ENCODE results near the gene ABHD16A. TPM values are rescaled to one million over a fixed set of nuclear protein-coding genes. Genes with fewer than 3 reads are reported as not detected.
A peak's percentile ranks its signal among the peaks of the same experiment; 100 is the strongest.

ABHD16A gene
- polyA plus RNA-seq, 4 donors = 34.6 to 63.8 (median 50.3) TPM

DNA sequence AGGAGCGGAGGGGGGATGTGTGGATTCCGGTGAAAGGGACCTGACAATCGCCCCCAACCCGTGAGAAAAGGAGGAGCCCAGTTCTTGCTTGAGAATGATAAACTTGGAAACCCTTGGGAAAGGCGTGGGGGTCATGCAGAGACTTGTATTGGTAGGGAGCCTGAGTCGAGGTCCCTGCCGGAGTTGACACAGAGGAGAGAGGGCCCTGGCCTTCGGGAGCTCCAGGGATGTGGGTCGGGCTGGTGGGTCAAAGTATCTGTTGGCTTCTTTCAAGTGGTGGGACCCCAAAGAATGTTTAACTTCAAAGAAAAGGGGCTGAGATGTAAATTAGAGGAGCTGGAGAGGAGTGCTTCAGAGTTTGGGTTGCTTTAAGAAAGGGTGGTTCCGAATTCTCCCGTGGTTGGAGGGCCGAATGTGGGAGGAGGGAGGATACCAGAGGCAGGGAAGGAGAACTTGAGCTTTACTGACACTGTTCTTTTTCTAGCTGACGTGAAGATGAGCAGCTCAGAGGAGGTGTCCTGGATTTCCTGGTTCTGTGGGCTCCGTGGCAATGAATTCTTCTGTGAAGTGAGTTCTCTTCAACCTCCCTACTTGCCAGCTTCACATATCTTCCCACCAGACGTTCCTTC lies 36.7 kb downstream of the ABHD16A start:
- peaks cover 0 to 39% (median 7%) of the 10 kb centered on the region in 3 donors for H3K4me1 ChIP-seq (ENCODE audit: control insufficient read depth in 3 of 3, insufficient read depth in 2 of 3, low read depth in 1 of 3, low read length in 2 of 3)

DNA sequence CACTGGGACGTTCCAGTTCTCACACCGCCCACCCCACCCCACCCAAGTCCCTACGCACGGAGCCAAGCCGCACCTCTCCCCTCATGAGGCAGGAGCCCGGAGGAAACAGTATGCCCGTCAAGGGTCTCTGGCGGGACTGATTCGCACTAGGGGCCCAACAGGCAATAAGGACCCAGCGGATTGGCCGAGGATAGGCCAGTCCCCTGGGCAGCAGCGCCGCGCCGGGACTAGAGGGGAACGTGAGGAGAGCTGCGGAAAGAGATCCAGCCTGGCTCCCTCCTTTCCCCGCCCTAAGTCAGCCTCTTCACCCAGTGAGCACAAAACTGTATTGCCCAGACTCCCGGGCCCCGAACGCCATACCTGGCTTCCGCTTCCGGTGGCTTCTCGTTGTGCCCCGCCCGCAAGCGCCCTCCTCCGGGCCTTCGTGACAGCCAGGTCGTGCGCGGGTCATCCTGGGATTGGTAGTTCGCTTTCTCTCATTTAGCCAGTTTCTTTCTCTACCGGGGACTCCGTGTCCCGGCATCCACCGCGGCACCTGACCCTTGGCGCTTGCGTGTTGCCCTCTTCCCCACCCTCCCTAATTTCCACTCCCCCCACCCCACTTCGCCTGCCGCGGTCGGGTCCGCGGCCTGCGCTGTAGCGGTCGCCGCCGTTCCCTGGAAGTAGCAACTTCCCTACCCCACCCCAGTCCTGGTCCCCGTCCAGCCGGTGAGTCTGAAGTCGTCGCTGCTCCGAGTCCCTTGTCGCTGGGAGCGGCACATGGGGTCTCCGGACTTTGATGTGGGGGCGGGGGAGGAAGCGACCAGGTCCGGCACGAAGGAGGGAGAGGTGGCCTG lies 37.4 kb downstream of the ABHD16A start, which contains the start of gene CSNK2B:
Gene CSNK2B (plus strand): TSS at position 580 of the 836 bp plus-strand sequence. CDS start 752 bp downstream, outside the sequence.
- Histone ChIP-seq H3K4me3 (ENCODE audit: low read depth in 1 of 3, low read length in 3 of 3) (peak within 1 kb of the TSS; percentile 61 to 93 (median 85)), H3K27ac (ENCODE audit: low read depth in 1 of 3, low read length in 2 of 3) (peak within 1 kb of the TSS; percentile 79 to 97 (median 94)), H3K9me3 (ENCODE audit: control insufficient read depth in 2 of 2, insufficient read depth in 1 of 2, low read depth in 1 of 2, low read length in 1 of 2) (no peaks in the 10 kb centered on the region), H3K4me1 (ENCODE audit: control insufficient read depth in 3 of 3, insufficient read depth in 2 of 3, low read depth in 1 of 3, low read length in 2 of 3) (peaks cover 0 to 44% (median 7%) of the 10 kb centered on the region in 3 donors), H3K36me3 (ENCODE audit: control insufficient read depth in 3 of 3, insufficient read depth in 2 of 3, low read depth in 1 of 3, low read length in 3 of 3) (peaks cover 14 to 63% (median 19%) of the 10 kb centered on the region in 3 donors), H3K27me3 (ENCODE audit: control insufficient read depth in 3 of 3, insufficient read depth in 3 of 3, low read length in 3 of 3) (no peaks in the 10 kb centered on the region)
- WGBS, 3 donors = 0 to 1% (median 0%) methylated on average over 58 to 63 of the region's 63 CpGs
- DNase-seq (peak; percentile 98 to 99), FAIRE-seq (no peak)

More for the DNA sequence above, 36.7 kb downstream of the ABHD16A start:
- Histone ChIP-seq H3K27me3 (ENCODE audit: control insufficient read depth in 3 of 3, insufficient read depth in 3 of 3, low read length in 3 of 3) (no peaks in the 10 kb centered on the region), H3K36me3 (ENCODE audit: control insufficient read depth in 3 of 3, insufficient read depth in 2 of 3, low read depth in 1 of 3, low read length in 3 of 3) (peaks cover 16 to 71% (median 19%) of the 10 kb centered on the region in 3 donors), H3K4me3 (ENCODE audit: low read depth in 1 of 3, low read length in 3 of 3) (peak overlapping the region; percentile 61 to 93 (median 85)), H3K9me3 (ENCODE audit: control insufficient read depth in 2 of 2, insufficient read depth in 1 of 2, low read depth in 1 of 2, low read length in 1 of 2) (no peaks in the 10 kb centered on the region), H3K27ac (ENCODE audit: low read depth in 1 of 3, low read length in 2 of 3) (peak overlapping the region; percentile 65 to 85 (median 71))
- FAIRE-seq = no peak
- 2 to 3% (median 2%) methylated on average over 15 of the region's 15 CpGs for WGBS, 3 donors
- peak in 1 of 2 donors; percentile 16 for DNase-seq

DNA sequence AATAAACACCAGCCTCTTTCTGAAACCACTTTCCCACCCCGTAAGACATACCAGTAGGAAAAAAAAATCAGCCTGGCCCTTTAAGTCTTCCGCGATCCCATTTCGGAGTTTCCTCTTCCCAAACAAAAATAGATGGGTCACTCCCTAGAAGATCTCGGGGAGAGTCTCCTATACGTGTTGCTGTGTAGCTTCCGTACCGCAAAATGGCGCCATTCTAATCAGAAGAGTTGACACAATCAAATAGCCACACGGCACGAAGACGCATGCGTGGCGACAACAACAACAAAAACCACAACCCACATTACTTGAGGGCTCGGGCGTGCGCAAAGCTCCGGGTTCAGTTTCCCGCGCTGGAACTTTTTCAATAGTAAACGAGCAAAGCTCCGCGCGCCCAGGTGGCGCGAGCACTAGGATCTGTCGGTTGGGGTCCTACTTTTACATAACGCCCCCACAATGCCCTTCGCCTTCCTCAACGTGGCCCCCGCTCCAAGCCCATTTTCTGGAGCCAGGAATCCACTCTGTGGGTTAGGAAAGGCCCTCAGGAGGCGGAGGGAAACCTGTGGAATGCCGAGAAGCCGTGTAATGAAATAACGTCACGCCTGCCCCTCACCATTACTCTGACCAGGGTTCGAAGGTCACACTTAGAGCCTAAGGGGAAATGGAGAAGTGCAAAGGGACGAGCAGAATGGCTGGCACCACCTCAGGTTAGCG lies 38.2 kb downstream of the ABHD16A start, which contains the start of gene GPANK1:
Gene GPANK1 (minus strand): TSS at position 208 of the 711 bp plus-strand sequence. CDS start 519 bp downstream, outside the sequence.
- H3K27me3 ChIP-seq (ENCODE audit: control insufficient read depth in 3 of 3, insufficient read depth in 3 of 3, low read length in 3 of 3) = no peaks in the 10 kb centered on the region
- no peak for FAIRE-seq
- H3K36me3 ChIP-seq (ENCODE audit: control insufficient read depth in 3 of 3, insufficient read depth in 2 of 3, low read depth in 1 of 3, low read length in 3 of 3) = peaks cover 13 to 57% (median 18%) of the 10 kb centered on the region in 3 donors
- peaks cover 0 to 44% (median 7%) of the 10 kb centered on the region in 3 donors for H3K4me1 ChIP-seq (ENCODE audit: control insufficient read depth in 3 of 3, insufficient read depth in 2 of 3, low read depth in 1 of 3, low read length in 2 of 3)
- peak within 1 kb of the TSS; percentile 61 to 89 (median 85) for H3K4me3 ChIP-seq (ENCODE audit: low read depth in 1 of 3, low read length in 3 of 3)
- peak within 1 kb of the TSS; percentile 79 to 97 (median 94) for H3K27ac ChIP-seq (ENCODE audit: low read depth in 1 of 3, low read length in 2 of 3)
- peak; percentile 96 to 98 for DNase-seq
- 0% methylated on average over 39 of the region's 39 CpGs for WGBS, 3 donors
- H3K9me3 ChIP-seq (ENCODE audit: control insufficient read depth in 2 of 2, insufficient read depth in 1 of 2, low read depth in 1 of 2, low read length in 1 of 2) = no peaks in the 10 kb centered on the region

DNA sequence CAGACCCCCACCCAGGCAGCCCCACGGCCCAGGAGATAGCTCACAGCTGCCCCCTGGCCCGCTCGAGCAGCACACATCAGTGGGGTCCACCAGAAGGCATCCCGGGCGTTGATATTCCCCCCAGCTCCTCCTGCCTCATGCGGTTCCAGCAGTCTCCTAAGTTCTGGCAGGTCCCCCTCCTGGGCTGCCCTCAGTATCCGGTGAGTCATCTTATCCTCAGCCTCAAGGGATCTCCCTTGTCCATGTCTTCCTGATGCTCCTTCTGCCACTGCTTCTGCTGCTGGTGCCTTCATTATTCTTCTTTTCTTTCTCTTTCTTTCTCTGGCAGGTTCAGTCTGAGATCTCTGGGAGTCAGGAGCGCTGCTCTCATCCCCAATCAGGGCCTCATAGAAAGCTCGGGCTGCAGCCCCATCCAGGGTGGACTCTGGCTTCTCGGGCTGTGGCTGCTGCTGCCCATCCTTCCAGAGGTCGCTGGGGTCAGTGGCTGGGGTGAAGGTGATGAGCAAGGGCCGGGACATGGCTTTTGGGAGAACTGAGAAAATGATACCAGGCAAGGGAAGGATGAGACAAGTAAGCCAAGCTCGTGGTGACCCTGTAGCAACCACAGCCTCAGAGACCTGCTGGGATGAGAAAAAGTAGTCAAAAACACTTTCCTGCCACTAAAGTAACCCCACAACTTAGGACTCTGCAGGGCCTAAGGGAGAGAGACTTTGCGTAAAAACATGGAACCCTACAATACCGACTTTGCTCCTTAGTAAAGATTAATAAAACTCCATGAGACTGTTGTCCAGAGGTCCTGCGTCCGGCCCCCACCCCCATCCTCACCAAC lies 38.9 kb downstream of the ABHD16A start:
- Histone ChIP-seq H3K27me3 (ENCODE audit: control insufficient read depth in 3 of 3, insufficient read depth in 3 of 3, low read length in 3 of 3) (no peaks in the 10 kb centered on the region), H3K4me3 (ENCODE audit: low read depth in 1 of 3, low read length in 3 of 3) (peak overlapping the region; percentile 42 to 85 (median 61)), H3K9me3 (ENCODE audit: control insufficient read depth in 2 of 2, insufficient read depth in 1 of 2, low read depth in 1 of 2, low read length in 1 of 2) (no peaks in the 10 kb centered on the region), H3K36me3 (ENCODE audit: control insufficient read depth in 3 of 3, insufficient read depth in 2 of 3, low read depth in 1 of 3, low read length in 3 of 3) (peaks cover 8 to 53% (median 15%) of the 10 kb centered on the region in 3 donors), H3K27ac (ENCODE audit: low read depth in 1 of 3, low read length in 2 of 3) (peak overlapping the region; percentile 79 to 97 (median 94)), H3K4me1 (ENCODE audit: control insufficient read depth in 3 of 3, insufficient read depth in 2 of 3, low read depth in 1 of 3, low read length in 2 of 3) (peaks cover 0 to 47% (median 12%) of the 10 kb centered on the region in 3 donors)
- WGBS, 3 donors = 6 to 12% (median 11%) methylated on average over 14 to 17 of the region's 17 CpGs
- FAIRE-seq (no peak), DNase-seq (peak; percentile 36 to 51)

DNA sequence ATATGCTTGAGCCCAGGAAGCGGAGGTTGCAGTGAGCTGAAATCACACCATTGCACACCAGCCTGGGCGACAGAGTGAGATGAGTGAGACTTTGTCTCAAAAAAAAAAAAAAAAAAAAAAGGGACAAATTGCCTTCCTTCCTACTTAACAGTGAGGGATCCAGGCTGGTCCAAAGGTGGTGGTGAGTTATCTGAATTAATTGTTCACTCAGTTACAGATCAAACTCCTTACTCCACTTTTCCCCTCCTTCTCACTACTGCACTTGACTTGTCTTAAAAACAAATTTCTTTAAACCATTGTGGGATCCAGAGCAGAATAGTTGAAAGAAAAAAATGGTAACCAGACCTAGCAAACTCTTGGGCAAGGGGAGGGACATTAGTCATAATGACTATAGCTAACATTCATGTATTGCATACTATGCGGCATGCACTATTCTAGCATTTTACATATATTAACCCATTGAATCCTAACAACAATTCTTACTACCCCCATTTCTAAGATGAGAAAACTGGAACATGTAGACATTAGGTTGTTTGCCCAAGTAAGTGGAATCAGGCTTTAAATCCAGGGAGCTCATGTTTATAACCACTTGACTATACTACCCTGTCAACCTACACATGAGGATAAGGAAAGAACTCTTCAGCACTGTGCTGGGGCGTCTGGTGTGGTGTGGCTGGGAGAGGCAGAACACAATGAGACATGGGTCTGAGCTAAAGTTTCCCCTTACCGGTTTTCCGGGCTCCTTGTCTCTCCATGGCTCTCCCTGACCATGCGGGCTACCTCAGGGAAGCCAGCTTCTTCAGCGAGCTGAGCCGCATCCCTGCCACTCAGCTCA lies 39.8 kb downstream of the ABHD16A start:
- peak overlapping the region; percentile 79 to 97 (median 94) for H3K27ac ChIP-seq (ENCODE audit: low read depth in 1 of 3, low read length in 2 of 3)

DNA sequence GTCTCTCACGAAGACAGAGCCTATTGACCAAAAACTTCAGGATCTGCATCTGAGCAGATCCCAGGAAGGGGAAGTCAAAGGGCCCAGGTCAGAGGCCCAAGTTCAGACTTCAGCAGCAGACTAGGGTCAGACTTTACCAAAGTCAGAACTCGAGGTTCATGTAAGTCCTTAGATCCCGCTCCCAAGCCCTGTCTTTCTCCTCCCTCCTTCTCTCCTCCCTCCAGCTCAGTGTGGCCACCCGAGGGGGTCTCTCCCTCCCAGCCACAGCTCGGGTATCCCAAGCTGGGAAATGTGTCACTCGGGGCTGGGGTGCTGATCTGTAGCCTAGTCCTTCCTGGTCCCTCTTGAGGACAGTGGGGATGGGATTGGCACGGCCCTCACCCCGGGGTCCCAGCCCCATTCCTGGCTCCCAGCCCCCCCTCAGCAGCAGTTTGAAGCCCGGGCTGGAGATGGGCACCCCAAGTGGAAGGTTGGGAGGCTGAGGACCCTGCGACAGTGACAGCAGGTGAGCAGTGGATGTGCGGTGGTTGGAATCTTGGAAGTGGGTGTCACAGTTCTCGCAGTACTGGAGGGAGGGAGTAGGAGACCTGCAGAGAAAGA lies 40.9 kb downstream of the ABHD16A start:
- Histone ChIP-seq H3K36me3 (ENCODE audit: control insufficient read depth in 3 of 3, insufficient read depth in 2 of 3, low read depth in 1 of 3, low read length in 3 of 3) (peaks cover 2 to 55% (median 5%) of the 10 kb centered on the region in 3 donors), H3K27ac (ENCODE audit: low read depth in 1 of 3, low read length in 2 of 3) (peak overlapping the region; percentile 24 to 94 (median 27)), H3K9me3 (ENCODE audit: control insufficient read depth in 2 of 2, insufficient read depth in 1 of 2, low read depth in 1 of 2, low read length in 1 of 2) (no peaks in the 10 kb centered on the region), H3K27me3 (ENCODE audit: control insufficient read depth in 3 of 3, insufficient read depth in 3 of 3, low read length in 3 of 3) (no peaks in the 10 kb centered on the region), H3K4me1 (ENCODE audit: control insufficient read depth in 3 of 3, insufficient read depth in 2 of 3, low read depth in 1 of 3, low read length in 2 of 3) (peaks cover 3 to 57% (median 18%) of the 10 kb centered on the region in 3 donors), H3K4me3 (ENCODE audit: low read depth in 1 of 3, low read length in 3 of 3) (peak overlapping the region in 2 of 3 donors; percentile 9 to 61)
- 84 to 87% (median 85%) methylated on average over 12 of the region's 12 CpGs for WGBS, 3 donors
- FAIRE-seq (no peak), DNase-seq (no peak)

More for the DNA sequence above, 39.8 kb downstream of the ABHD16A start:
- peak; percentile 57 to 81 for DNase-seq
- Histone ChIP-seq H3K4me1 (ENCODE audit: control insufficient read depth in 3 of 3, insufficient read depth in 2 of 3, low read depth in 1 of 3, low read length in 2 of 3) (peaks cover 3 to 54% (median 14%) of the 10 kb centered on the region in 3 donors), H3K4me3 (ENCODE audit: low read depth in 1 of 3, low read length in 3 of 3) (peak overlapping the region in 2 of 3 donors; percentile 61 to 85), H3K36me3 (ENCODE audit: control insufficient read depth in 3 of 3, insufficient read depth in 2 of 3, low read depth in 1 of 3, low read length in 3 of 3) (peaks cover 2 to 52% (median 8%) of the 10 kb centered on the region in 3 donors), H3K9me3 (ENCODE audit: control insufficient read depth in 2 of 2, insufficient read depth in 1 of 2, low read depth in 1 of 2, low read length in 1 of 2) (no peaks in the 10 kb centered on the region), H3K27me3 (ENCODE audit: control insufficient read depth in 3 of 3, insufficient read depth in 3 of 3, low read length in 3 of 3) (no peaks in the 10 kb centered on the region)
- 14 to 43% (median 41%) methylated on average over 8 to 9 of the region's 9 CpGs for WGBS, 3 donors
- FAIRE-seq = no peak

Data from small intestine (tissue), 7 donors.